GM19397 (cell line): ENCODE data around the gene TBC1D2.

ENCODE experiments used
- ATAC-seq: cut with Tn5 transposase; IDR thresholded peaks from one replicate; pipeline ENCODE4 v1.9.1; 2021; ENCODE audit warnings: mild to moderate bottlenecking, moderate library complexity; ENCODE audit not compliant: unreplicated experiment

The TBC1D2 gene

GRCh38 chr9:98241357-98242300 is 13.8 kb downstream of the TBC1D2 start:
- ATAC-seq, result no peak

DNA sequence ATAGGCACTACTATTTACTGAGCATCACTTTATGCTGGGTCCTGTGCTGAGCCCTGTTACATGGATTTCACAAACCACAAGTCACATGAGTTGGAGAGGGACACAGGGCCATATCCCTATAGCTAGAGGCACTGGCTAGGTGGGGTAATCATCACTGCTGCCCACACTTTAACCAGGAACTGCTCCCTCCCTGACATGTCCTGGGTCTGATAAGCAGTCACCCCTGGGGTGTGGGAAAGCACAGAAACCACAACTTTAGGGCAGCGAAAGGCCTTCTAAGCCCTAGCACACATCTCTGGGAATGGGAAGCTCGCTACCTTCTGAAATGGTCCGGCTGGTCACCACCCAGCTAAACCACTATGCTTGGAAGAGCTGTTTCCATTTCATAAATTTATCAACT is 15.0 kb downstream of the TBC1D2 start:
- ATAC-seq, result no peak

- ATAC-seq, result no peak
These were observed 18.5 kb downstream of the TBC1D2 start for GRCh38 chr9:98236901-98237487.

DNA sequence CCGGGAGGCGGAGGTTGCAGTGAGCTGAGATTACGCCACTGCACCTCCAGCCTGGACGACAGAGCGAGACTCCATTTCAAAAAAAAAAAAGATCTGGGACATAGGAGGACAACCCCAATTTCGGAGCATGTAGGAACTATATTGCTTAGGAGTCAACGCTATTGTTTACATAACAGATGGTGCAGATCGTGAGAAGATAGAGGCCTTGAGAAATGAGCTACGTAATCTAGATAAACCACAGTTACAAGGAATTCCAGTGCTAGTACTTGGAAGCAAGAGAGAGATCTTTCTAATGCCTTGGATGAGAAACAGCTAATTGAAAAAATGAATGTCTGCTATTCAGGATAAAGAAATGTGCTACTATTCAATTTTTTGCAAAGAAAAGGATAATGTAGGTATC is 20.3 kb downstream of the TBC1D2 start:
- ATAC-seq, result no peak

DNA sequence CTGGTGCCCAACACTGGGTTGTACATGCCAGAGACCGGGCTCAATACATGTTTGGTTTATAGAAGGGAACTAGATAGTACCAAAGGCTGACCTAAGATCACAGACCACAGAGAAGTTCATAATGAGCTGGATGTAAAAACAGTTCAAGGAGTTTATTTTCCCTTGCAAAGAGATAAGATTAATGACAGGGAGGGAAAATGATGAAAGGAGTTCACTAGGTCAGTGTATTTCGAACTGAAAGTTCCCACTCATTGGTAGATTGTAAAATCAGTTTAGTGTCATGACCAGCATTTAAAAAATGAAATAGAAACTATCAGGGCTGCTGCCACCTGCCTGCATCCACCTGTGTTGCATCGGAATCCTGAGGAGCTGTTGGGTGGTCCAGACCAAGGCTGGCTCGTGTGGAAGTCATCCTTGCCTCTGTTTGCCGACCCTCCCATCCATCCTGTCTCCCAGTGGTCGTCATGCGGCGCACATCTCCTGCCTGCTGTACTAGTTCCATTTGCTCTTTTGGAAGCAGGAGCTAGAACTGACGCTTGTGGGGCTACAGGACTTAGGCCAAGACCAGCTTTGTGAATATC is 21.1 kb downstream of the TBC1D2 start:
- ATAC-seq, result no peak

- ATAC-seq, result no peak
These were observed 22.5 kb downstream of the TBC1D2 start for GRCh38 chr9:98232926-98233325.

DNA sequence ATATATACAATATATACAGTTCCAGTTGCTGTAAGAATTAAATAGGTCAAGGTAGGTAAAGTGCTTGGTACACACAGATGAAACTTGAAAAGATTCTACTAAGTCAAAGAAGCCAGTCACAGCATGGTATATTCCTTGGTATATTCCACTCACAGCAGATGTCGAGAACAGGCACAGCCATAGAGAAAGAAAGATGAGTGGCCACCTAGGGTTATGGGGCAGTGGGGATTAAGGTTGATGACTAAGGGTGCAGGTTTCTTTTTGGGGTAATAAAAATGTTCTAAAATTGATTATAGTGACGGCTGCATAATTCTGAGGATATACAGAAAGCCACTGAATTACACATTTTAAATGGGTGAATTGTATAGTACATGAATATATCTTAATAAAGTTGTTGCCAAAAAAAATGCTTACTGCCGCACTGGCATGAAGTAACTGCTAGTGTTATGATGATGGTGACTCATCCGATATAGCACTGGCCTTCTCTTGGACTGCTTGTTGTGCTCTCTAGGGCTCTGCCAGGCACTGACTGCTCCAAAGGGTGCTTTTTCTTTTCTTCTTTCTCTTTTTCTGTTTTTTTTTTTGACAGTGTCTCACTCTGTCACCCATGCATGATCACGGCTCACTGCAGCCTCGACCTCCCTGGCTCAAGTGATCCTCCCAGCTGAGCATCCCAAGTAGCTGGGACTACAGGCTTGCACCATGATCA is 23.5 kb downstream of the TBC1D2 start:
- ATAC-seq, result no peak

DNA sequence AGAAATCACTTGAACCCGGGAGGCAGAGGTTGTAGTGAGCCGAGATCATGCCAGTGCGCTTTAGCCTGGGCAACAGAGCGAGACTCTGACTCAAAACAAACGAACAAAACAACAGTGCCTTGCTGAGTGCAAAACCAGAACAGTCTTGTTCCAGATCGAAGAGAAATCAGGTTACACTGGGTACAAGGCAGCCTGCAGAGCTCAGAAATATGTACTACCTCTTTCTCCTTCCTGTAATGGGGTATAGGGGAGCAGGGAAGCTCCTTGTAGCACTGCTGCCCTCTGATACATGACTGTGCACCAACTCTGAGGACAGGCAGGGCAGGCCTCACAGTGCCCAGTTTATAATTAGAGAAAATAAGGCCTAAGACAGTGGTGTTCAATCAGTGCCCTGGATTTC is 24.7 kb downstream of the TBC1D2 start:
- no peak for ATAC-seq

DNA sequence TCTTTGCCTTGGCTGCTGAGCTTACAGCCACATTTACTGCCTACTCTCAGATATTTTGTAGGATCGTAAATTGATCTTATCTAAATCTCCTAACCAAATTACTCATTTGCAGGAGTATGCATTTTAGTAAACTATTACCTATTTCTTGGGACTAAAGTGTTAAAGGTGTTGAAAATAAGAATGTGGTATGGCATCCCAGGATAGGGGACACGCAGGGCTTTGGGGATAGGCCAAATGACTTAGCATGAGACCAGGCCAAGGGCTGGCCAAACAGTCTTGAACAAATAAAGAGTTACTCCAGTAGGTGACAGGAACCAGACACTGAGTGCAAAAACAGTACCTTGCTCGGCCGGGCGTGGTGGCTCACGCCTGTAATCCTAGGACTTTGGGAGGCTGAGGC is 25.1 kb downstream of the TBC1D2 start:
- ATAC-seq, result no peak

DNA sequence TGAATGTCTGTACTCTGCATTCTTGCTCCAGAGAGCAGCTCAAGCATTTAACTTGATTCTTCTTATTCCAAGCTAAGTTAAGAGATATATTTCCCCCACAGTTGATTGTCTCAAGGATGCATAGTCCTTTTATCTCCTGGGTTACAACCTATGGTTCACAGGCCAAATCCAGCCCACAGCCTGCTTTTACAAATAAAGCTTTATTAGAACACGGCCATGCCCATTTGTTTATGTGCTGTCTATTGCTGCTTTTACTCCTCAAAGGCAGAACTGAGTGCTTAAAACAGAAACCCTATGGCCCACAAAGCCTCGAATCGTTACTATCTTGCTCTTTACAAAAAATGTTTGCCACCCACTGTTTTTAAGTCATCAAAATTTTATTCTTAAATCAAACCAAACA is 25.8 kb downstream of the TBC1D2 start:
- no peak for ATAC-seq

DNA sequence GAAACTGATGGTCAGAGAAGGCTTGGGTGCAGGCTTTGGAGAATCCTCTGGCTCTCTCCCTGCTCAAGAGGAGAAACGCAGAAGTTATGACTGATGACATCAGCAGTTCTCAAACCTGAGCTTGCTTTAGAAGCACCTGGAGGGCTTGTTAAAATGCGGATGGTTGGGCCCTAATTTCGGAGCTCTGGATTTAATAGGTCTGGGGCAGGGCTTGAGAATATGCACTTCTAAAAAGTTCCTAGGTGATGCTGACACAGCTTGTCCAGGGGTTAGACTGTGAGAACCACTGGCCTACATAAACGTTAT is 26.4 kb downstream of the TBC1D2 start:
- ATAC-seq, result no peak

- no peak for ATAC-seq
These were observed 26.9 kb downstream of the TBC1D2 start for GRCh38 chr9:98228392-98229089.

- no peak for ATAC-seq
These were observed 27.6 kb downstream of the TBC1D2 start for GRCh38 chr9:98227883-98228282.

GRCh38 chr9:98226957-98227356 is 28.5 kb downstream of the TBC1D2 start:
- ATAC-seq, result no peak

DNA sequence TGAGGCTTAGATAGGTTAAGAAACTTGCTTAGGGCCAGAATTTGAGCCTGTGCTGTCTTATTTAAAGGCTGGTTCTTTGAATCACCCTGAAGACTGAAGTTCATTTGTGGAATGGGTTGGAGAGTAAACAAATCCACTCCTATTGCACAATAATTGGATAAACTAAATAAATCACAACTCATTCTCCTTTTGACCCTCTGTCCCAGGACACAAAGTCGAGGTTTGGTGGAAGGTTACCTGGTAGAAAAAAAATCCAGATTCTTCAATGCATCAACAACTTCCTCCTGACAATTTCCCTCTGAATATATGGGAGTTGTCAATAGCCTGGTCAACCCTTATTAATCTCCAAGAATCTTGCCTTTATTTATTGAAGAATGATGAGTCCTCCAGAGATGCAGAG is 28.9 kb downstream of the TBC1D2 start:
- no peak for ATAC-seq

DNA sequence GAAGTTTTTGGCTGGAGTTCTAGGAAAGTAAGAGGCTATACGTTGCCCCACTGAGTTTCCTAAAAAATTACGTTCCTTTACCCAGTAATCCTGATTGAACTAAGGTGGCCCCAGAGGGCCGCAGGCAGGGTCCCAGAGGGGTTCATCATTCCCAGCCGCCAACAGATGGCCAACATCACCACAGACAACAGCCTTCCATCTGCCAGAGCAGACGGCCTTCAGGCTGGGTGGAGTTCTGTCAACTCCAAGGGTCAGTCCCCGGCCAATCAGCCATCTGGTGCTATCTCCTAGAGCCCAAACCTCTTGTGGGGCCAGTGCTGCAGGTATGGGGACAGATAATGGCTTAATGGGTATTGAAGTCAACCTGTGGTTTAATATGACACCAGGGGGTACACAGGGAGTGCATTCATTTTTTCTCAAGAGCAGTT is 30.4 kb downstream of the TBC1D2 start:
- no peak for ATAC-seq

DNA sequence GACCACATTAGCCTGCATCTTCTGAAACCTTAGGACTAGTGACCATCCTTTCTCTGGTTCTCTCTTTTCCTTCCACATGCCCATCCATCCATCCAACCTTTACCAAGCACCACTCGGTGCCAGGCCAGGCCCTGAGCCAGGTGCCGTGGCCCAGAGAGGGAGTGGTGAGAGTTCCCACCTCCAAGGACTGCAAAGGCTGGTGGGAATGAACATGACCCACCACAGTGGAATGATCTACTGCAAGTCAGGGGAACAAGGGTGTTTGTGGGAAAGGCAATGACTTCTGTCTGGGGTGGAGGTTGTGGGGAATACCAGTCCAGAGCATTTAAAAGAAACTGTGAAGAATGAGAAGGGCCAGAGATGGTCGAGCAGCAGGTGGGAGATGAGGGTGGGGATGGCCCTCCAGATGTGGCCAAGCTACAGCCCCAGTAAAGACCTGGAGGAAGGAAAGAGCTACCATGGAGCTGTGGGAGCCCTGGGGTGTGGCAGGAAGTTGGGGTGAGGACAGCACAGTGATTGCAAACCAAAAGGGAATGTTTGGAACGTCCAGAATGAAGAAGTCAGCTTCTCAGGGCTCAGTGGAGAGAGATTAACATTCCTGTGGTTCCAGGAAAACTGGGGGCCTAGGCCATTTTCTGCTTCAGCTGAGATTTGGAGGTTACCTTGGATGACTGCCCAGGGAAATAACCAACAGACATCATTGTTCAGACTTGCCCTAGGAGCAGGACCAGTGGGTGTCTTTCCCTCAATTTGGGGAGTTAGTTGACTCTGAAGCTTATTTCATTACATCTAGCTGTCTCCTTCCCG is 32.4 kb downstream of the TBC1D2 start:
- ATAC-seq, result no peak

DNA sequence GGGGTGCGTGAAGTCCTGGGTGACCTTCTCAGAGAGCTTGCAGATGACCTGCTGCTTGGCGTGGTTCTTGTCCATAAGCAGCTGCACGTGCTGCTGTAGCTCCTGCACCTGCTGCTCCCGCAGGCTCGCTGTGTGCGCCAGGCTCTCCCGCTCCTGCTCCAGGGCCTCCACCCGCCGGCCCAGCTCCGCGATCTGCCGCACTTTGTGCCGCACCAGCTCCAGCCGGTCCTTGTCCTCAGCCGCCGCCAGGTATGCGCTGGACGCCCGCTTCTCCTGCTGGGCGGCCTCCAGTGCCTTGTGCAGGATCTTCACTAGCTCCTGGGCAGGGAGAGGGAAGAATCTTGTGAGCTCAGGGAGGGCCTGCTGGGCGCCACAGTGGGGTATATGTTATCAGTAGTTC is 34.5 kb downstream of the TBC1D2 start:
- no peak for ATAC-seq

DNA sequence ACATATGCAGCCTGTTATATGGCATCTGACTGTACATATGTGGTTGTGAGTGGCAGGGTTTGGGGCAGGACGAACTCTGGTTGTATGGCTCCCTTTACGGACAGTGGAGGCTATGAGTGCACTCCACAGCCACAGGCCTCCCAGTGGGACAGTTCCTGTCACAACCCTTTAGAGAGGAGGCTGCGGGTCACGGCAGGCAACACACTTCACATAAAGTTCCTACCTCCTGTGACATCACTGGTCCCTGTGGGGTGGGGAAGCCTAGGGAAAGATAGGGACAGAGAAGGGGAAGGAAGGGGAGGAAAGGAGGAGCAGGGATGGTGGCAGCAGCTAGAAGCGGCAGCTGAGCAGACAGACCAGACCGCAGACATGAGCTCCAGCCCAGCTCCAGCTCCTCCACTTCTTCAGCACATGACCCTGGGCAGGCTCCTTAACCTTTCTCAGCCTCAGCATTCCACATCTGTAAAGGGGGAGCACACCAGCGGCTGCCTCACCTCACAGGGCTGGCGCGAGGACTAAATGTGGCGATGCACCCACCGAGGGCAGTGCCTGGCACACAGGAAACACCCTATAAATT is 35.6 kb downstream of the TBC1D2 start:
- no peak for ATAC-seq

GRCh38 chr9:98219364-98219716 is 36.1 kb downstream of the TBC1D2 start:
- no peak for ATAC-seq
